NCI-H1694 (cell line): Measurements from ENCODE around the gene ZNF850.
A peak's percentile ranks its signal among the peaks of the same experiment; 100 is the strongest.

Experiments
- DNase-seq: peaks from one replicate; lab custom pipeline; 2025; lab: John Stamatoyannopoulos, UW

Gene ZNF850

GRCh38 chr19:36688058-36688457 is 84.5 kb downstream of the ZNF850 start:
- DNase-seq: no peak

- peak; percentile 94 for DNase-seq
Observed at GRCh38 chr19:36687214-36688056, 85.2 kb downstream of the ZNF850 start, which contains the start of gene ZNF567. Gene ZNF567, plus strand, starts transcription at chr19:36687612. Its CDS starts 7,256 bp downstream, at chr19:36694868.

GRCh38 chr19:36686365-36687213 is 86.0 kb downstream of the ZNF850 start:
- DNase-seq: no peak

- no peak for DNase-seq
Observed at GRCh38 chr19:36685835-36686234, 86.8 kb downstream of the ZNF850 start.

DNA sequence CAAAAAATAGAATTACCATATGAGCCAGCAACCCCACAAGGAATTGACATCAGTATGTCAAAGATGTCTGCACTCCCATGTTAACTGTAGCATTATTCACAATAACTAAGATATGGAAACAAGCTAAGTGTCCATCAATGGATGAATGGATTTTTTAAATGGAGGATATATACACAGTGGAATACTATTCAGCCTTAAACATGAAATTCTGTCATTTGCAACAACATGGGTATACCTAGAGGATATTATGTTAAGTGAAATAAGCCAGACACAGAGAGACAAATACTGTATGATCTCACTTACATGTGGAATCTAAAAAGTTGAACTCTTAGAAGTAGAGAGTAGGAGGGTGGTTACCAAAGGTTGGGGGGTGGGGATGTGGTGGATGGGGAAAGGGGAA is 93.2 kb downstream of the ZNF850 start:
- DNase-seq: no peak

GRCh38 chr19:36674201-36674600 is 98.4 kb downstream of the ZNF850 start:
- DNase-seq: no peak

DNA sequence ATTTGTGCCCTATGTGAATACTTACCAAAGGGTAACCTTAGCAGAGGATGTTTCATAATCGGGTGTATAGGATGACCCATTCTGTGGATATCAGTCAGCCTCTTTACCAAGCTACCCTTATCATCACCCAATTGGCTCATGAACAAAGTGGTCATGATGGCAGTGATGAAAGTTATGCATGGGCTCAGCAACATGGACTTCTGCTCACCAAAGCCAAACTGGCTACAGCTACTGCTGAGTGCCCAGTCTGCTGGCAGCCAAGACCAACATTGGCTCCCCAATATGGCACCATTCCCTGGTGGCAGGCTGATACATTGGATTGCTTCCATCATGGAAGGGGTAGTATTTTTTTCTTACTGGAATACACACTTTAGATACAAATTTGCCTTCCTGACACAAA is 100.2 kb downstream of the ZNF850 start:
- no peak for DNase-seq

DNA sequence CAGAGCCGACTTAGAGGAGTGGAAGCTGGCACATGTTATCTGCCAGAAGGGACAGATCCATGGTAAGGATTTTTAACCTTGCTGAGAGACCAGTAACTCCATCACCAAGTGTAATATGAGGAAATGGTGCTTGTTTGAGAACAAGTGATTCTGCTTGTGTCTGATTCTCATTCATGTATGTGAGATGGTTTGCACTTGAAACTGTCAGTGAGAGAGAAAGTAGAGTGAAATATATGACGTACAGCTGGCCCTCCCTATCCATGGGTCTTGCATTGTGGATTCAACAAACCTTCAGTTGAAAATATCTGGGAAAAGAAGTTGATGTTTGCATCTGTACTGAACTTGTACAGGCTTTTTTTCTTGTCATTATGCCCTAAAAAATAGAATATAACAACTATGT is 104.0 kb downstream of the ZNF850 start:
- DNase-seq: no peak

GRCh38 chr19:36665832-36666231 is 106.8 kb downstream of the ZNF850 start:
- no peak for DNase-seq
